HUDEP-2 (cell line): ENCODE results near the gene GAB4.
"Not testable (repeated sequence)": the region's sequence is repeated elsewhere in the genome, so short reads cannot be mapped to it uniquely, and the experiment has no call there.

ENCODE experiments used
- DNase-seq, 76 experiments: peaks; one replicate each; lab custom pipeline; 2025; ENCODE audit not compliant: unreplicated experiment in 76 of 76; lab: John Stamatoyannopoulos, UW

The GAB4 gene

GRCh38 chr22:16917144-16918003 is 90.6 kb downstream of the GAB4 start:
- peak in 55 of 76 experiments; percentile 1 to 65 (median 25) for DNase-seq

DNA sequence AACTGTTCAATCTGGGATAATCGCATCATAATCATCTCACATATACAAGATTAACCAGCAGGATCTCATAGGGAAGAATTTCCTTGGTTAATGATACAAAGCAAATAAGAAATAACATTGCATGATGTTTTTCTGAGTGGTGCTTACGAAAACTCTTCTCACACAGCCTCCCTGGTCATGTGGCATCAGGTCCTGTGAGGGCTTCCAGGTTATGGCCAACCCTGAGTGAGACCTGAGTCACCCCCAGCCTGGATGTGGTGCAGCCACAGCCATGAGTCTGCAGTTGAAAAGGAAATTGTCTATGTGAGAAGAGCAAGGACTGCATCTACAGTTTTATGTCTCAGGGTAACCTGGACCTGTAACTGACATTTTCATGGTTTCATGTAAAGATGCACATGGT is 92.3 kb downstream of the GAB4 start:
- no peak for DNase-seq

DNA sequence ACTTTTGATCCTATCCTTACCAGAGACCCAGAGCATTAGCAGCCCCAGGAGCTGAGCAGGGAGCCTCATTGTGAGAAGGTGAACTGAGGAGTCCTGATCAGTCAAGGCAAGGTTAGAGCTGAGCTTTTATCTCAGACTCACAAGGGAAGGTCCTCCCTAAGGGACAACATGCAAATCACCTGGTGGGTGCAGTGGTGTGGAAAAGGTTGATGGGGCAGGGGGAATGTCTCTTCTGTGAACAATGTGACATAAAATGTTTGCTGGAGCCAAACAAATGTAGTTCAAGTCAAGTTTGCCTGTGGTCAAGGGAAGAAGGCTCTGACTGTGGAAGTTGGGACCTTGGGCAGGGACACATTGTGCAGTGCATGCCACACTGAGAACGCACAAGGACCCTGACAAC is 93.1 kb downstream of the GAB4 start:
- not testable (repeated sequence) for DNase-seq

- no peak for DNase-seq
Measured at GRCh38 chr22:16914006-16914405, 94.0 kb downstream of the GAB4 start.

DNA sequence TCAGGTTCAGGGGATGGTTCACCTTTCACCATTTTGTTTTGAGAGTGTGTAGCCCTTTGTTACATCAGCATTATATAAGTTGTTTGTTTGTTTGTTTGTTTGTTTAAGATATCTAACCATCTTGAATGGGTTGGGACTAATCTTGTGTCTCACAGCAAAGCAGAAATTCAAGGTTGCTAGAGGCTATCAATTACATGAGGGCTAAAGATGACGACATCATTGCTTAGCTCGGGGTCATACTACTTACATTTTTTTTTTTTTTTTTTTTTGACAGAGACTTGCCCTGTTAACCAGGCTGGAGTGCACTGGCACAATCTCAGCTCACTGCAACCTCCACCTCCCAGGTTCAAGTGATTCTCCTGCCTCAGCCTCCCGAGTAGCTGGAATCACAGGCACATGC is 95.7 kb downstream of the GAB4 start:
- DNase-seq, result no peak
